ENCODE results near the gene CASTOR1.

Gene CASTOR1

DNA sequence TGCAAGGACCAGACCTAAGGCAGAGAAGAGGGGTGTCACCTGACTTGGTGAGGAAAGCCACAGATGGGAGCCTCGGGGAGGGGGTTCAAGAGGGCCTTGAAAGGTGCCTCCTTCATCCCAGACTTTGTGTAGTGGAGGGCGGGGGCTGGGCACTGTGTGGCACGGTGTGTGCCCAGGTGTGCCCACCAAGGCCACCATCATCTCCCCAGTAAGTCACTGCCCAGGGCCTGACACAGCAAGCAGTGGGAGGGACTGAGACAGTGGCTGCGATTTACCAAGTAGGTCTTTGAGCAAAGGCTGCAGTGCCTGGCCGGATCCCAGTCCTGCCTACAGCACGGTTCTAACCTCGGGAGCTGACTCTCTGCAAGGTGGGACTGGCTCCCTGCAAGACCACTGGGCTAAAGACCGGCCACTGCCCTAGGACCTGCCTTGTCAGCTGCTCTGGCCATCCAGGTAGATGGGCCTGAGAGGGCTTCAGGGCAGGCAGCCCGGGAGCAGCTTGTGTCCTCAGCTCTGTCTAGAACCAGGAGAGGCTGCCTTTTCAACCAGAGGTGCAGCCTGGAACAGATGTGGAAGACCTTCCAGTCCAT lies 24.1 kb downstream of the CASTOR1 start:
- no peak for TF ChIP-seq CTCF (IDR thresholded peaks at IDR 0.05; ENCODE audit: insufficient read depth, low read depth, low read length, missing control alignments)
- no peak overlapping the region for H3K4me3 ChIP-seq (ENCODE audit: low read depth, low read length)
- DNase-seq (ENCODE audit: low read depth), result no peak

- no peak overlapping the region for H3K4me3 ChIP-seq (ENCODE audit: low read depth, low read length)
- no peak for TF ChIP-seq CTCF (IDR thresholded peaks at IDR 0.05; ENCODE audit: insufficient read depth, low read depth, low read length, missing control alignments)
- no peak for DNase-seq (ENCODE audit: low read depth)
Observed at GRCh38 chr22:30263883-30264282, 25.4 kb downstream of the CASTOR1 start.

DNA sequence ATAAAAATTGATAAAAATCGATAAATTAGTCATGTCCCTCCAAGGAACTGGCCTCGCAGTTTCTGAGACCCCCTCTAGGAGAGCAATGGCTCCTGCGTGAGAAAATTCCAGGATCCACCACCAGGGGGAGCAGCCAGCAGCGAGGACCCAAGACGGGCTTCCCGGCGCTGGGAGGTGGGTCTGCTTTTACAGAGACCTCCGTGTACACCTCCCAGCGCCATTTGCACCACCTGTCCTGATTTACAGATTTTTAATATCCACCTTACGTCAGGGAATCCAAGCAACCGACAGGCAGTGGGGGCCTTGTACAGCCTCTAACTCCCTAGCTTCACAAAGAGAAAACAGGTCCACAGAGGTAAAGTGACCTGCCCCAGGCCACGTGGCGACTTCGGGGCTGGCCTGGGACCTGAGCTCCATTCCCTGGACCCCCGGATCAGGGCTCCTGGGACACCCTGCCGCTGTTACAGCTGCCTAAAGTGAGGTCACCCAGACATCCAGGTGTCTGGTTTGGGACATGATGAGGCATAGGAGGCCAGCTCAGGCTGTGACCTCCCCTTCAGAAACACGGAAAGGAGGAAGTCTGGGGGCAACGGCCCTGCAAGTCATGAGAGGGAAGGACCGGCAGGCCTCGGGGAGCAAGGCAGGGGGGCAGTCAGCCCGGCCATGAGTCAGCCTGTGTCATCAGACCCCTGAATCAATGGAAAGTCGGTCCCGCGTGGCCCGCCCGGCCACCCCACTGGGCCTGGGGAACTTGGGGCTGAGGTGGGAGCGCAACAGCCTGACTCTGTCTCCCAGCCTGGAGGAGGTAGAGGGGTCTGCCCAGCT lies 26.2 kb downstream of the CASTOR1 start:
- H3K4me3 ChIP-seq (ENCODE audit: low read depth, low read length), result no peak overlapping the region
- TF ChIP-seq CTCF (IDR thresholded peaks at IDR 0.05; ENCODE audit: insufficient read depth, low read depth, low read length, missing control alignments), result peak; percentile 85
- DNase-seq (ENCODE audit: low read depth), result peak; percentile 76

GRCh38 chr22:30262112-30262511 lies 27.2 kb downstream of the CASTOR1 start:
- no peak for DNase-seq (ENCODE audit: low read depth)
- no peak for TF ChIP-seq CTCF (IDR thresholded peaks at IDR 0.05; ENCODE audit: insufficient read depth, low read depth, low read length, missing control alignments)

DNA sequence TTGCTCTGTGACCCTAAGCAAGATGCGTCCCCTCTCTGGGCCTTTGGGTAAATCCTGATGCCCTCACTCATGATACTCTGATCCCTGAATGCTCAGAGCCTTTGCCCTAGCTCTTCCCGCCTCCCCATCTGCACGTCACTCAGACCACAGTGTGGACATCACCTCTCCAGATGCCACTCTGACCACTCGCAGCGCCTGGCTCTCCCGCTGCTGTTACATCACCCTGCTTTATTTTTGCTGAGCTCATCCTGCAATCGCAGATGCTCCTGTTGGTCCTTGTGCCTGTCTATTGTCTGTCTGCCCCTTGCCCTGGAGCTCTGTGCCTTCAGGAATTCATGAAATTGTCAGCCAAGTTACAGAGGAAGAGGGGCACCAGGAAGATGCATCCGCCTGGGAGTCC lies 28.2 kb downstream of the CASTOR1 start:
- no peak for TF ChIP-seq CTCF (IDR thresholded peaks at IDR 0.05; ENCODE audit: insufficient read depth, low read depth, low read length, missing control alignments)
- DNase-seq (ENCODE audit: low read depth), result no peak
- H3K4me3 ChIP-seq (ENCODE audit: low read depth, low read length), result no peak overlapping the region

More at GRCh38 chr22:30262112-30262511, 27.2 kb downstream of the CASTOR1 start:
- no peak overlapping the region for H3K4me3 ChIP-seq (ENCODE audit: low read depth, low read length)

GRCh38 chr22:30260682-30261081 lies 28.6 kb downstream of the CASTOR1 start:
- H3K4me3 ChIP-seq (ENCODE audit: low read depth, low read length), result no peak overlapping the region
- TF ChIP-seq CTCF (IDR thresholded peaks at IDR 0.05; ENCODE audit: insufficient read depth, low read depth, low read length, missing control alignments), result no peak
- no peak for DNase-seq (ENCODE audit: low read depth)

Data from GM12865 (cell line).